ENCODE results near the gene OR6S1.

DNA sequence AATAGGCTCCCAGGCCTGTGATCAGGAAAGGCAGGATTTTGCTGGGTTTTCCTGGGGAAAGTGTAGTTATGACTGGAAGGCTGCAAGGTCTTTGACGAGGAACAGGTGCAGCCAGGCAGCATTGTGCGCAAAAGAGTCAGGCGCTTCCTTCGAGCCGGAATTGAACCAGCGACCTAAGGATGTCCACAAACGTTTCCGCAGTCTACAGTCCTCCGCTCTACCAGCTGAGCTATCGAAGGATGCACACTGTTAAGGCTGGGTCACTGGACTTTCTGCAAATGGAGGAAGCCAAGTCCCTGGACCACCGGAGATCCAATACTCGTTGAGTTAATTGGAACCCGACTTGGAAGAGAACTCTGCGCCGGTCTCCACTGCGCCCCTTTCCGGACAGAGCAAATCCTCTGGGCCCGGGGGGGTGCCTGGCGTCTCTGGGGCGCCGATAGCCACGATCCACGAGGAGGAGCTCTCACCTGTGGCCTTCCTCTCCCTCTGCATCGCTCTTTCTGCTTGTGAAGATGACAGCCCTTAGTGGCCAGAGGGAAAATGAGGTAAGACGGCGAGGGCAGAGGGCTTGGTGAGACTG, 18.4 kb upstream of the OR6S1 start:
- TF ChIP-seq, protein P1, sequence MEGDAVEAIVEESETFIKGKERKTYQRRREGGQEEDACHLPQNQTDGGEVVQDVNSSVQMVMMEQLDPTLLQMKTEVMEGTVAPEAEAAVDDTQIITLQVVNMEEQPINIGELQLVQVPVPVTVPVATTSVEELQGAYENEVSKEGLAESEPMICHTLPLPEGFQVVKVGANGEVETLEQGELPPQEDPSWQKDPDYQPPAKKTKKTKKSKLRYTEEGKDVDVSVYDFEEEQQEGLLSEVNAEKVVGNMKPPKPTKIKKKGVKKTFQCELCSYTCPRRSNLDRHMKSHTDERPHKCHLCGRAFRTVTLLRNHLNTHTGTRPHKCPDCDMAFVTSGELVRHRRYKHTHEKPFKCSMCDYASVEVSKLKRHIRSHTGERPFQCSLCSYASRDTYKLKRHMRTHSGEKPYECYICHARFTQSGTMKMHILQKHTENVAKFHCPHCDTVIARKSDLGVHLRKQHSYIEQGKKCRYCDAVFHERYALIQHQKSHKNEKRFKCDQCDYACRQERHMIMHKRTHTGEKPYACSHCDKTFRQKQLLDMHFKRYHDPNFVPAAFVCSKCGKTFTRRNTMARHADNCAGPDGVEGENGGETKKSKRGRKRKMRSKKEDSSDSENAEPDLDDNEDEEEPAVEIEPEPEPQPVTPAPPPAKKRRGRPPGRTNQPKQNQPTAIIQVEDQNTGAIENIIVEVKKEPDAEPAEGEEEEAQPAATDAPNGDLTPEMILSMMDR (IDR thresholded peaks at IDR 0.05): no peak
- no peak for TF ChIP-seq POLR2A (IDR thresholded peaks at IDR 0.05)
